Posterior vena cava (tissue), 2 donors: Measurements from ENCODE around the gene SESN1. TPM values are rescaled to one million over a fixed set of nuclear protein-coding genes. Genes with fewer than 3 reads are reported as not detected.
"Not testable (repeated sequence)": the region's sequence is repeated elsewhere in the genome, so short reads cannot be mapped to it uniquely, and the experiment has no call there.

Source experiments
- DNase-seq: peaks from one replicate; pipeline ENCODE4 v3.0.0-alpha.2; 2020; ENCODE audit warnings: low spot score
- intact Hi-C, 2 donors: fragments of 100-400 bp; cut with DNase I; formaldehyde crosslinking; loops; one replicate each; pipeline versions ENCODE4 v1.14.1 to v1.14.2; 2022 to 2023
- long read RNA-seq, 2 donors: library from polyadenylated mRNA; unstranded; transcript quantifications; one replicate each; pipeline ENCODE4 v2.0.0, GENCODE V29; 2020 to 2021
- total RNA-seq, 2 donors: library from RNA; stranded (reverse); fragmentation: NEBNext Ultra II Directional; extraction: Animal tissue kit (Norgen Biotek cat#: 25700); gene quantifications; one replicate each; pipeline ENCODE4 v1.2.1, GENCODE V29; 2021
- donor health status: DM: yes; HTN: yes; CAD: no.
- donor health status: DM: yes; HTN: yes; CAD: no.

Gene SESN1
- 10 to 100 TPM; 25.3 to 33.8 TPM for total RNA-seq
- long read RNA-seq, donor 1, transcript SESN1-202 (10 exons, 2,676 nt) = major isoform, 10 of 21 reads
- long read RNA-seq, donor 1, partial matches to known transcripts = 2 of 21 reads
- long read RNA-seq, donor 1, other reads (novel, unspliced or antisense) = 5 of 21 reads
- long read RNA-seq, donor 2, transcript SESN1-202 (10 exons, 2,676 nt) = major isoform, 10 of 20 reads
- long read RNA-seq, donor 2, partial matches to known transcripts = 6 of 20 reads
- long read RNA-seq, donor 2, other reads (novel, unspliced or antisense) = 4 of 20 reads

GRCh38 chr6:109094416-109095035 lies at the start of gene SESN1:
SESN1 (minus strand) TSS chr6:109094846; CDS start chr6:109094073, 773 bp downstream.
- intact Hi-C loops = no loop called here
- peak; percentile 97 for DNase-seq

- intact Hi-C loops = no loop called here
- DNase-seq = no peak
Observed at GRCh38 chr6:109143191-109143590, 48.5 kb upstream of the SESN1 start.

GRCh38 chr6:109142067-109142466 lies 47.4 kb upstream of the SESN1 start:
- DNase-seq, intact Hi-C loops: not testable (repeated sequence)

GRCh38 chr6:109139109-109139508 lies 44.5 kb upstream of the SESN1 start:
- intact Hi-C loops = no loop called here
- no peak for DNase-seq

- DNase-seq, intact Hi-C loops: not testable (repeated sequence)
Observed at GRCh38 chr6:109136530-109136929, 41.9 kb upstream of the SESN1 start.

- intact Hi-C loops, DNase-seq: not testable (repeated sequence)
Observed at GRCh38 chr6:109136039-109136438, 41.4 kb upstream of the SESN1 start.

GRCh38 chr6:109135600-109135999 lies 41.0 kb upstream of the SESN1 start:
- intact Hi-C loops, DNase-seq: not testable (repeated sequence)

GRCh38 chr6:109130065-109130464 lies 35.4 kb upstream of the SESN1 start:
- DNase-seq = no peak
- intact Hi-C loops = no loop called here

GRCh38 chr6:109125504-109125903 lies 30.9 kb upstream of the SESN1 start:
- DNase-seq = no peak
- intact Hi-C loops = no loop called here

- intact Hi-C loops = no loop called here
Observed at GRCh38 chr6:109124219-109124618, 29.6 kb upstream of the SESN1 start.

GRCh38 chr6:109121411-109121810 lies 26.8 kb upstream of the SESN1 start:
- intact Hi-C loops = no loop called here
- no peak for DNase-seq

More at GRCh38 chr6:109124219-109124618, 29.6 kb upstream of the SESN1 start:
- DNase-seq = no peak

- no peak for DNase-seq
- intact Hi-C loops = no loop called here
Observed at GRCh38 chr6:109118871-109119354, 24.3 kb upstream of the SESN1 start.

GRCh38 chr6:109118337-109118736 lies 23.7 kb upstream of the SESN1 start:
- intact Hi-C loops = no loop called here
- no peak for DNase-seq

- no peak for DNase-seq
- intact Hi-C loops = no loop called here
Observed at GRCh38 chr6:109117346-109118035, 22.8 kb upstream of the SESN1 start.

GRCh38 chr6:109112663-109113062 lies 18.0 kb upstream of the SESN1 start:
- intact Hi-C loops, DNase-seq: not testable (repeated sequence)

- DNase-seq, intact Hi-C loops: not testable (repeated sequence)
Observed at GRCh38 chr6:109109663-109110062, 15.0 kb upstream of the SESN1 start.

GRCh38 chr6:109105681-109106080 lies 11.0 kb upstream of the SESN1 start:
- DNase-seq = no peak
- intact Hi-C loops = no loop called here

GRCh38 chr6:109104512-109104911 lies 9.9 kb upstream of the SESN1 start:
- intact Hi-C loops = no loop called here

GRCh38 chr6:109103942-109104341 lies 9.3 kb upstream of the SESN1 start:
- intact Hi-C loops = no loop called here
- no peak for DNase-seq

More at GRCh38 chr6:109104512-109104911, 9.9 kb upstream of the SESN1 start:
- no peak for DNase-seq

GRCh38 chr6:109102762-109103161 lies 8.1 kb upstream of the SESN1 start:
- no peak for DNase-seq
- intact Hi-C loops = no loop called here
